Measurements from ENCODE around the gene GPS2.
A peak's percentile ranks its signal among the peaks of the same experiment; 100 is the strongest.

GPS2 gene

DNA sequence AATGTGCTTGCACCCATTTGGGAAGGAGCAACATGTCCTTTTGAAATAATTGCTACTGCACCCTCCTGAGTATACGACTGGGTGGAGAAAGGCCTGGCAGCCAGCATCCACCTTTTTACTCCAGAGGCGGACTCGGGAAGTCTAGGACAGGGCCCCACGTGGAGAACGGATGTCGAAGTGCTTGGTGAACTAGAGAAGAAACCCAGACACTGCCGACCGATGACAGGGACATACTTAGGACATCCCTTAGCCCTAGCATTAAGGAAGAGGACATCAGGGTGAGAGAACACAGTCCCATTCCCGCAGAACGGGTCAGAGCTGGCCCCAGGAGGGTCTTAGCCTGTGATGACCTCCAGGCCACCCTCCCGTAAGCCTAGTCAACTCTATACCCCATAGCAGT lies 24.5 kb downstream of the GPS2 start:
- DNase-seq = no peak

DNA sequence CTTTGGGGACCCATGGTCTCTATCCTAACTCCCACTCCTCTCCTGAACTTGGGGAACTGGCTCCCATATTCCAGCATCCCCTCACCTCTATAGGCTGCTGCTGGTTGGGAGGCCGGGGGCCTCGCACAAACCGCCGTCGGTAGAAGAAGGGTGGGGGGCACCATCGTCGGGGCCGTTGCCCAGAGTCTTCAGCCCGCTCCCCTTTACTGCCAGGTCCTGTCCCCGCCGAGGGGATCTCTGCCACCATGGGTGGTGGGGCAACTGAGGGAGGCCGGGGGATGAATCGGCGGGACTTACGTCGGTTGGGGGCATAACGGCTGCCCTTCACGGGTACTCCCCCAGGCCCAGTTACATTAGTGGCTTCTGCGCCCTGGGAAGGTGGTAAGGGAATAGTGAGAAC lies 25.0 kb downstream of the GPS2 start:
- no peak for DNase-seq

DNA sequence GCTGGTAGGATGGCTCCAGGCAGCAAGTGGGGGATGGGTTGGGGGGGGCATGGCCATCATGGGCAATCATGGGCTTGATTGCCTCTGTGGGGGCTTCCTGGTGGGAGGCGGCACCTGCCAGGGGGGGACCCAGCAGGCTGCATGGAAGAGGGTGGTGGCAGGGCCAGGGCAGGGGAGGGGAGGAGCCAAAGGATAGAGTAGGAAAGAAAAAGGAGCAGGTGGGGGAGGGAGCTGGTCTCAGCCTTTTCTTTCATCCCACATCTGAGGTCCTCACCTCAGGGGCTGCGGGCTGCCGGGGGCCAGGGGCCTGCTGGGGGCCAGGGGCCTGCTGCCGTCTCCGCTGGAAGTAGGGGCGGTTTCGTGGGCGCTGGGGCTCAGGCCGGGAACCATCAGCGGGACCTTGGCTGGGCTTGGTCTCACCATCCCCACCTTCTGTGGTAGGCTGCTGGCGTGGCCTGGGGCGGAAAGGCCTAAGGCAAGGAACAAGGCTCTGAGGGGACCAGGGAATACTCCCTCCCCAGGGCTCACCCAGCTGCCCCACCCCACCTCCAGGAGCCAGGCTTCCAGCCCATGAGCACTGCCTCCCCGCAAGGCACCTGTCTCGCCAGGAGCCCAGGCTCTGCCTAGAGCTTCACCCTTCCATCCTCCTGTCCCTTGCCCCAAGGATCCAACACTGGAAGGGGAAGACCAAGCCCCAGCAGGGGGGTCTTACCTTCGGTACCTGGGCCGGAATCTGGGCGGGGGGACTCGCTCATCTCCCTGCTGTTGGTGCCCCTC lies 25.7 kb downstream of the GPS2 start:
- DNase-seq = no peak

DNA sequence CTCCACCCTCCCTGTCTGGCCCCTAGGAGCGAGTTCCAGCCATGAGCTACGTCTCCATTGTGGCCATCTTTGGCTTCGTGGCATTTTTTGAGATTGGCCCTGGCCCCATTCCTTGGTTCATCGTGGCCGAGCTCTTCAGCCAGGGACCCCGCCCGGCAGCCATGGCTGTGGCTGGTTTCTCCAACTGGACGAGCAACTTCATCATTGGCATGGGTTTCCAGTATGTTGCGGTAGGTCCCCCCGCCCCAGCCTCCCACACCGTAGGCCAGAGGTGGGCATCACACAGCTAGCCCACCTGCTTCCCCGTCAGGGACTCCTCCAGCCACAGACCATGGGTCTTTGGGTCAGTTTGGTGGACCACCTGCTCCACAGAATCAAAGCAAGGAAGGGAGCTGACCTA lies 29.5 kb downstream of the GPS2 start:
- no peak for DNase-seq

DNA sequence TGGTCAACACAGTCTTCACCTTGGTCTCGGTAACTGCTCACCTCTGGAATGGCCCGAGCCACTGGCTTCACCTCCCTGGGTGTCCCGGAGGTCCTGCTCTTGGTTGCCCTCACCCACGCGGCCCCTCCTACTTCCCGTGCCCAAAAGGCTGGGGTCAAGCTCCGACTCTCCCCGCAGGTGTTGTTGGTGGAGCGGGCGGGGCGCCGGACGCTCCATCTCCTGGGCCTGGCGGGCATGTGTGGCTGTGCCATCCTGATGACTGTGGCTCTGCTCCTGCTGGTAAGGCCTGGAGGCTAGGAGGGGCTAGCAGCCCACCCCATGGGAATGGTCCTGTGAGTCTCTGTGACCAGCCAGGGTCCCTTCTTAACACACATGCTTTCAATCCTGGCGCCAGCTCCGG lies 30.2 kb downstream of the GPS2 start:
- DNase-seq = no peak

DNA sequence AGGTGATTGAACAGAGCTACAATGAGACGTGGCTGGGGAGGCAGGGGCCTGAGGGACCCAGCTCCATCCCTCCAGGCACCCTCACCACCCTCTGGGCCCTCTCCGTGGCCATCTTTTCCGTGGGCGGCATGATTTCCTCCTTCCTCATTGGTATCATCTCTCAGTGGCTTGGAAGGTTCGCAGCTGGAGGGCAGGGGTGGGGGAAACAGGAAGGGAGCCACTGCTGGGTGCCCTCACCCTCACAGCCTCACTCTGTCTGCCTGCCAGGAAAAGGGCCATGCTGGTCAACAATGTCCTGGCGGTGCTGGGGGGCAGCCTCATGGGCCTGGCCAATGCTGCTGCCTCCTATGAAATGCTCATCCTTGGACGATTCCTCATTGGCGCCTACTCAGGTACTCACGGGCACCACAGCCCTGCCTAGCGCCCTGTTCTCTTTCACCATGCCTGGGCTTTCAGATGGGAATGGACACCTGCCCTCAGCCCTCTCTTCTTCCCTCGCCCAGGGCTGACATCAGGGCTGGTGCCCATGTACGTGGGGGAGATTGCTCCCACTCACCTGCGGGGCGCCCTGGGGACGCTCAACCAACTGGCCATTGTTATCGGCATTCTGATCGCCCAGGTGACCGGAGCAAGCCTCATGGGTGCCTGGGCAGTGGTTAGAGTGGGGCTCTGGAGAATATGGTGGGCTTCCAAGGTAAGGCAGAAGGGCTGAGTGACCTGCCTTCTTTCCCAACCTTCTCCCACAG lies 31.5 kb downstream of the GPS2 start:
- DNase-seq = no peak

DNA sequence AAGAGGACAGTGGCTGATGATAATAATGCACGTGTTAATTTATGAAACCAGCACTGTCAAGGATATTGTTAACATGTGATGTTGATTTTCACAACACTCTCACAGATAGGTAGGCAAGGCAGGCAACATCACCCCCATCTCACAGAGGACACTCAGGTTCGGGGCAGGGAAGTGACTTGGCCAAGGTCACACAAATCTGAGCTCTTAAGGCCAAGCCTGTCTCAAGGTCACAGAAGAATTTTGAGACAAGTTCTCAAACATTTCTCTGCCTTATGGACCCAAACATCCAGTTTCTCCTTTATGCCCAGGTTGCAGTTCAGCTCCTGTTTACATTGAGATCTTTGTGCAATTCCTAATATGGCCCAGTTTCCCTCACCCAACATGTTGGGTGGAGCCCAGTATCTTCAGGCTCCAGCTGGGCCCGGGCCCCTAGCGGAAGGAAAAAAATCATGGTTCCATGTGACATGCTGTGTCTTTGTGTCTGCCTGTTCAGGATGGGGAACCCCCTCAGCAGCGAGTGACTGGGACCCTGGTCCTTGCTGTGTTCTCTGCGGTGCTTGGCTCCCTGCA lies 32.3 kb downstream of the GPS2 start:
- DNase-seq = no peak

DNA sequence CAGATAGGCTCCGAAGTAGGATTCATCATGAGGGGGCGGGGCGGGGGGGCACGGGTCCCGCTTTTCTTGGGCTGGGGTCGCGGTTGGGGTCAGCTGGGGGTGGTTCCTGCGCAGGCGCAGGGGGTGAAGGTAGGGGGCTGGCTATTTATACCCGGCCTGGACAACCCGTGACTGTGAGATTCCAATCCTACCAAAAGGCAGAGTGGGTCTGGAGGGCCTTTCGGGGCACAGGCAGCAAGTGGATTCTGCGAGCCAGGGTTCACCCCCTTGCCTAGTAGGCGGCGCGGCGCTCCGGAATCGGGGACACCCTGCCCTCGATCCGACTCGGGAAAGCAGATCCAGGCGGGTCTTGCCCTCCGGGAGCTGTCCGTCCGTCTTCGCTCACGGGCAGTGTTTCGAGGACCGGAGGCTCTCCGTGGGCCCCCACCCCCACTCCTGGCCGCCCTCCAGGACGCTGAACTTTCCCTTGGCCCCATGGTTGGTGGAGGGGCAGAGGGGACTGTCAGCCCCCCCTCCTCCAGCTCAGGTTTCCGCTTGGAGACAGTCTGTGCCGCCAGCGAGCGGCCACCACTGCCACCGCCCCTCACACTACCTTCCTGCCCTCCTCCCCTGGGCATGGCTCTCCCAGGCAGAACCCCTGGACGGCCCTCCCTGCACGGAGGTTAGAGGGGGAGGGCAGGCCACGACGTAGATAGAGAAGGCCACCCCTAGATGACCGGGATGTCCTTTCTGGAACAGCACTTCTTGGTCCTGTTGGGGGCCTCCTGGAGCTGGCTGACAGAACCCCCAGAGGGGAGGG lies 33.0 kb downstream of the GPS2 start:
- no peak for DNase-seq

DNA sequence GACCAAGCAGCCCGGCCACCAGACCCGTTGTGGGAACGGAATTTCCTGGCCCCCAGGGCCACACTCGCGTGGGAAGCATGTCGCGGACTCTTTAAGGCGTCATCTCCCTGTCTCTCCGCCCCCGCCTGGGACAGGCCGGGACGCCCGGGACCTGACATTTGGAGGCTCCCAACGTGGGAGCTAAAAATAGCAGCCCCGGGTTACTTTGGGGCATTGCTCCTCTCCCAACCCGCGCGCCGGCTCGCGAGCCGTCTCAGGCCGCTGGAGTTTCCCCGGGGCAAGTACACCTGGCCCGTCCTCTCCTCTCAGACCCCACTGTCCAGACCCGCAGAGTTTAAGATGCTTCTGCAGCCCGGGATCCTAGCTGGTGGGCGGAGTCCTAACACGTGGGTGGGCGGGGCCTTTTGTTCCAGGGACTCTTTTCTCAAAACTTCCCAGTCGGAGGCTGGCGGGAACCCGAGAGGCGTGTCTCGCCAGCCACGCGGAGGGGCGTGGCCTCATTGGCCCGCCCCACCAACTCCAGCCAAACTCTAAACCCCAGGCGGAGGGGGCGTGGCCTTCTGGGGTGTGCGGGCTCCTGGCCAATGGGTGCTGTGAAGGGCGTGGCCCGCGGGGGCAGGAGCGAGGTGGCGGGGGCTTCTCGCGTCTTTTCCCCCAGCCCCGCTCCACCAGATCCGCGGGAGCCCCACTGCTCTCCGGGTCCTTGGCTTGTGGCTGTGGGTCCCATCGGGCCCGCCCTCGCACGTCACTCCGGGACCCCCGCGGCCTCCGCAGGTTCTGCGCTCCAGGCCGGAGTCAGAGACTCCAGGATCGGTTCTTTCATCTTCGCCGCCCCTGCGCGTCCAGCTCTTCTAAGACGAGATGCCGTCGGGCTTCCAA lies 33.8 kb downstream of the GPS2 start, which contains the start of gene SLC2A4:
Gene SLC2A4, plus strand, starts transcription at position 645 of the 879 bp plus-strand sequence. Its CDS starts 217 bp downstream, at position 862.
- peak; percentile 8 for DNase-seq

DNA sequence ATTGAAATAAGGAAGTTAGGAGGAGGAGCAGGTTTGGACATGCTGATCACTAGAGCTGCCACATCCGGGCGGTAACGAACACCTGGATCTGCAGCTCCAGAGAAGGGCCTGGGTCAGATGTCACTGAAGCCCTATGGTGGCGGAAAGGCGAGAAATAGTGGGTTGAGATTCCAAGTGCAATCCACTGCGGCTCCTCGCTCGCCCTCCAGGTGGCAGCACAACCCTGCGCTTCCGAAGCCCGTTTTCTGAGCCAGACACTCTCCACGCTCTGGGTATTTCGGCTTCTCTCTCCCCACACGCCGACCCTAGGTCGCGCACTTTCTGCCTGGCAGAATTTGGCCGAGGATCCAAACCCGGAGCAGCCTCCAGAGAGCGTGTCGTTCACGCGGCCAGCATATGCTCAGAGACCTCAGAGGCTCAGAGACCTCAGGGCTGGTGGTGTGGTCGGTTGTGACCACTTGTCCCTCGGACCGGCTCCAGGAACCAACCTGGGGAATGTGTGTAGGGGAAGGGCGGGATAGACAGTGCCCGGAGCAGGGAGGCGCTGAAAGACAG lies 34.6 kb downstream of the GPS2 start:
- DNase-seq = peak; percentile 38

DNA sequence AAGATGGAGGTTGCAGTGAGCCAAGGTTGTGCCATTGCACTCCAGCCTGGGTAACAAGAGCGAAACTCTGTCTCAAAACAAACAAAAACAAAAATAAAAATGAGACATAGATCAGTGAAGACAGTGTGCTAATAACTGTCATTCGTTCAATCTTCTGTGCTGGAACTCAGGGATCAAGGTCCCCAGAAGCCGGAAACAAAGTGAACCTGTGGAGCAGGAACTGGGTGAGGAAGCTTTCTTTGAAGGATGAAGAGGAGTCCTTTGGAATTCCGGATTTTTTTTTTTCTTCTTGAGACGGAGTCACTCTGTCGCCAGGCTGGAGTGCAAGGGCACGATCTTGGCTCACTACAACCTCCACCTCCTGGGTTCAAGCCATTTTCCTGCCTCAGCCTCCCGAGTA lies 35.7 kb downstream of the GPS2 start:
- DNase-seq = no peak

DNA sequence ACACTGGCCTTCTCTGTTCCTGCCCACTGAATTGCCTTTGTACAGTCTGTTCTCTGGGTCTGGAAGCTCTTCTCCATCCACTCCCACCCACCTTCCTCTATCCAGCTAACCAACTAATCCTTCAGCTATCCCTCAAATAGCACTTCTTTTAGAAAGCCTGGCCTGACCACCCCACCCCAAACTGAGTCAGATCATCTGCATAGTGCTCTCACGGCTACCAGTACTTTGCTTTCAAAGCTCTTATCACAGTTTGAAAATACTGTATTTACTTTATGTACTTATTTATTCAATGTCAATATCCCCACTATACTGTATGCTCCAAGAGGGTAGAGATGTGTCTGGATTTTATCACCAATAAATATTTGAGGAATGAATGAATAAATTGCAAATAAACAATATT lies 48.4 kb downstream of the GPS2 start:
- DNase-seq = no peak

DNA sequence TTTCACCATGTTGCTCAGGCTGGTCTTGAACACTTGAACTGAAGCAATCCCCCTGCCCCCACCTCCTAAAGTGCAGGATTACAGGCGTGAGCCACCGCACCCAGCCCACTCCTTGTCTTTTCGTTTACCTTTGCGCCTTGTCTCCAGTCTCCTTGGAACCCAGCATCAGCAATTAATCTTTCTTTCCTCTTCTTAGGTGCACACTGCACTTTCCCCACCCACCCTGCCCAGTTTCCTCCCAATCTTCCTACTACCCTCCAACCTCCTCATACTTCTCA lies 51.4 kb downstream of the GPS2 start:
- DNase-seq = no peak

DNA sequence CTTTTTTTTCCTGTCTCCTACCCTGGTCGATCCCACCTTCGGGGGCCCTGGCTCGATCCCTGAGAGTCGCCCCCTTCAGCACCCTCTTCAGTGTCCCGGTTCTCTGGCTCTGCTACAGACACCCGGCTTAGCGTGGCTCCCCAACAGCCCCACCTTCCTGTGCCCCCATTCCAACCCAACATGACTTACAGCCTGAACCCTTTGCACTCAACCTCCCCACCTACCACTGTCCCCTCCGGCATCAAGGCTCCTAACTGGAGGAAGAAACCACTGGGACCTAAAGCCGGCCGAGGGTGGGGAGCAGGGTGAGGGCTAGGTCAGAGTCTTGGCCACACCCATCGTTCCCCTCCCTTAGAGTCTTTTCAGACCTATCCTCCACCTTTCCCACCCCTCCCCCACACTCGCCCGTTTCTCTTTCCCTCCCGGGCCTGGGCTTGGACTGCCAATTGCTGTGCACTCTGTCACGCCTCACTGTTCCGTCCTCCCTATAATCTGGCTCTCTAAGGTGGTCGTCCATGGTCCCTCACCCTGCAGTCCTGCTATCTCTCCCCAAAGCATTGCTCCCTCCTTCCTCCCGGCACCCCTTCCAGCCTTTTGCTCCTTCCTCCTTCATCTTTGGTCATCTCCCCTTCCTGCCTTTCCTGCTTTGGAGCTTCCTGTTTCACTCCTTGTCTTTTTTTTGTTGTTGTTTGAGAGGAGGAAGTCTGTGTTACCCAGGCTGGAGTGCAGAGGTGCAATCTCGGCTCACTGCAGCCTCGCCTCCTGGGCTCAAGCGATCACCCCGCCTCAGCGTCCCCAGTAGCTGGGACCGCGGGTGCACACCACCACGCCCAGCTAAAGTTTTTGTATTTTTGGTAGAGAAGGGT lies 52.0 kb downstream of the GPS2 start:
- no peak for DNase-seq
